Measurements from ENCODE around the gene TBX4.

Gene TBX4

DNA sequence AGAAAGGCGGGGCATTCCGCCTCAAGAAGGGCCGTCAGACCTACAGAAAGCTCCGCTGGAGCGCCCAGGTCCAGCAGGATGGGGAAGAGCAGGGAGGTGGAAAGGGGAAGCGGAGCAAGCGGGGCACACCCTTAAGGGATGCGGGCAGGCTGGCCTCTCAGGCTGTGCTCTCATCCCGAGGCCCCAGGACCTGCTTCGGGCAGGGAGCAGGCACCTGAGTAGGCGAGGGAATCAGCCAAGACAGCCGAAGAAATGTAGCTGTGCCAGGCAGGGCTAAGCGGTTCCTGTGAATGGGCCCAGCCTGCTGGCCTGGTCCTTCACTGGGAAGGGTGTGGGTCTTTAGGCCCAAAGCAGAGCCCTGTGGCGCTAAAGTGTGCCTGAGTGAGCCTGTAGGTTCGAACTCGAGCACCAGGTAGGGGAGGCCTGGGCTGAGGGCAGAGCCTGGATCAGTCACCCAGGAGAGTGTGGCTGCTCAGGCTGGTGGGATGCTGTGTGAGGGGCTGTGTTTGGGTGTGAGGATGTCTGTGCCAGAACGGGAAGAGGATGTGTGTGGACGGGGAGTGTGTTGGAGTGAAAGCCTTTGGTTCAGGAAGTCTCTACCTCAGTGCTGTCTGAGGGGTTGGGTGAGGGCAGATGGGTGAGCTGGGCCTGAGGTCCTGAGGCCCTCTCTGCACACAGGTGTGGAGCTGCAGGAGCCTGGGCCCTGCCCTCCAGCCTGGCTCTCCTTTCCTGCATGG lies 3.3 kb downstream of the TBX4 start:
- no peak for DNase-seq (ENCODE audit: low read depth)
- TF ChIP-seq, protein P1, sequence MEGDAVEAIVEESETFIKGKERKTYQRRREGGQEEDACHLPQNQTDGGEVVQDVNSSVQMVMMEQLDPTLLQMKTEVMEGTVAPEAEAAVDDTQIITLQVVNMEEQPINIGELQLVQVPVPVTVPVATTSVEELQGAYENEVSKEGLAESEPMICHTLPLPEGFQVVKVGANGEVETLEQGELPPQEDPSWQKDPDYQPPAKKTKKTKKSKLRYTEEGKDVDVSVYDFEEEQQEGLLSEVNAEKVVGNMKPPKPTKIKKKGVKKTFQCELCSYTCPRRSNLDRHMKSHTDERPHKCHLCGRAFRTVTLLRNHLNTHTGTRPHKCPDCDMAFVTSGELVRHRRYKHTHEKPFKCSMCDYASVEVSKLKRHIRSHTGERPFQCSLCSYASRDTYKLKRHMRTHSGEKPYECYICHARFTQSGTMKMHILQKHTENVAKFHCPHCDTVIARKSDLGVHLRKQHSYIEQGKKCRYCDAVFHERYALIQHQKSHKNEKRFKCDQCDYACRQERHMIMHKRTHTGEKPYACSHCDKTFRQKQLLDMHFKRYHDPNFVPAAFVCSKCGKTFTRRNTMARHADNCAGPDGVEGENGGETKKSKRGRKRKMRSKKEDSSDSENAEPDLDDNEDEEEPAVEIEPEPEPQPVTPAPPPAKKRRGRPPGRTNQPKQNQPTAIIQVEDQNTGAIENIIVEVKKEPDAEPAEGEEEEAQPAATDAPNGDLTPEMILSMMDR (IDR thresholded peaks at IDR 0.05; ENCODE audit: control insufficient read depth, insufficient read depth, low read depth, low read length, missing control alignments): no peak
- no peak overlapping the region for H3K4me3 ChIP-seq (ENCODE audit: control insufficient read depth, low read depth, low read length)

DNA sequence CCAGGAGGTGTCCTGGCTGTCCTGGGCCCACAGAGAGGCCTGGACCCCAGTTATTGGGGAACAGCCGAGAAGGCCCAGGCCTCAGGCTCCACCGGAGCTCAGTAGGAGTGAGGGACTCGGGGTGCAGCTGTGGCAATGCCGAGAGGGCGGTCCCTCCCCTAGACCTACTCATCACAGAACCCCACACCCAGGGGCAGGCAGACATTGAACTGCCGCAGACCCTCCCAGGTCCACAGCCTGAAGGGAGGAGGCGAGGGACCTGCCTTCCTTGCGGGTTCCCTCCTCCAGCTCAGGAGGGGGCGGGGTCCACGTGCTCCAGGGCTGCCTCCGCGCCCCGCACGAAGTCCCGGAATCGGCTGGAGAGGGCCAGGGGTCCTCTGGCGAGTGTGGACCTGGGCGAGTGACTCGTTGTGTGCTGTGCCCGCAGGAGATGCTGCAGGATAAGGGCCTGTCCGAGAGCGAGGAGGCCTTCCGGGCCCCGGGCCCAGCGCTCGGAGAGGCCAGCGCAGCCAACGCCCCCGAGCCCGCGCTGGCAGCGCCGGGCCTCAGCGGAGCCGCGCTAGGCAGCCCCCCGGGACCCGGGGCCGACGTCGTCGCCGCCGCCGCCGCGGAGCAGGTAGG lies 3.9 kb downstream of the TBX4 start:
- TF ChIP-seq, protein P1 (IDR thresholded peaks at IDR 0.05; ENCODE audit: control insufficient read depth, insufficient read depth, low read depth, low read length, missing control alignments): no peak
- H3K4me3 ChIP-seq (ENCODE audit: control insufficient read depth, low read depth, low read length): no peak overlapping the region
- DNase-seq (ENCODE audit: low read depth): no peak

DNA sequence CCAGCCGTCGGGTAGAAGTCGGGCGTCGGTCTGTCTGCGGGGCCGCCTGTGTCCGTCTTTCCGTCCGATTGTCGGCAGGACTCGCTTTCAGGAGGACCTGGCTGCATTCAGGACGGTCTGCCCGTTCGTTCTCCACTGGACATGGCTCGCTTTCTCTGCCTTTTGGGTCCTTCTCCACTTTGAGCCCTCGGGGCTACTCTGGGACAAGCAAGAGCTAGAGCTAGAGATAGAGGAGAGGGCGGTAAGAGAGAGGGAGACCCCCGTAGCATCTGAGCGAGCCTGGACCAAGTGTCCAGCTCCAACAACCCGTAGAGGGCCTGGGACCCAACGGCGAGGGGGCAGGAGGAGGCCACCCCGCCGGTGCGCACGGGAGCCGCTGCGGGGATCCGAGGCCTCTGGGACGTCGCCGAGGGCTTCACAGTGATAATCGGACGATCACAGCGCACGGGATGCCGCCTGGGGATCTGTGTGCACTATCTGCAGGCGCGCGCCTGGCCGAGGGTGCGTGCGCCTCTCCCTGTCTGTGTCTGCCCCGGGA lies 4.5 kb downstream of the TBX4 start:
- TF ChIP-seq, protein P1 (IDR thresholded peaks at IDR 0.05; ENCODE audit: control insufficient read depth, insufficient read depth, low read depth, low read length, missing control alignments): no peak
- no peak overlapping the region for H3K4me3 ChIP-seq (ENCODE audit: control insufficient read depth, low read depth, low read length)
- no peak for DNase-seq (ENCODE audit: low read depth)

DNA sequence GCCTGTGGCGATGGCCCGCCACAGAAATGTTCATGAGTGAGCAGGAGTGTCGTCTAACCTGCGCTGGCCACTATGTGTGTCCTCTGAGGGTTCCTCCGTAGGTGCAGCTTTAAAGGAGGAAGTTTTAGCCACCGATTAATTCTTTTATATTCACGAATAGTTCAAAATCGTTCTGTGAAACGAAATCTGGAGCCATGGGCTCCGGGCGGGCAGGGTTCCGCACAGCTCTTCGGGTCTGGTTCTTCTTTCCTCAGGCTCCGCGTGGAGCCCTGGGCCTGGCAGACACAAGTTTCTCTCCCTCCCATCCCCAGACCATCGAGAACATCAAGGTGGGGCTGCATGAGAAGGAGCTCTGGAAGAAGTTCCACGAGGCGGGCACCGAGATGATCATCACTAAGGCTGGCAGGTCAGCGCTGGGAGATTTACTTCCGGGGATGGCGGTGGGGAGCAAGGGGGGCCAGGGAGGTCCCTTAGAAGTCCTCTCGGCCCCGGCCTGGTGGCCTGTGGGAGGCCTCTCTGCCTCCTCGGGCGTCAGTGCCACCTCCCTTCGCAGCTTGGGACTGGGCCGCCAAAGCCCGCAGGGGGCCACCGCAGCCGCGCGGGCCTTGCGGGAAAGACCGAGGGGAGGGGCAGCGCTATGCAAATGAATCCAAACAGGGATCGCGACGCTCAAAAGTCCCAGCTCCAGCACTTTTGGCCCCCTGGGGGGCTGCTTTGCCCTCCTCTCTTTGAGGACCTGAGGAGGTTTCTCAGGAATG lies 5.2 kb downstream of the TBX4 start:
- no peak for DNase-seq (ENCODE audit: low read depth)
- H3K4me3 ChIP-seq (ENCODE audit: control insufficient read depth, low read depth, low read length): no peak overlapping the region

DNA sequence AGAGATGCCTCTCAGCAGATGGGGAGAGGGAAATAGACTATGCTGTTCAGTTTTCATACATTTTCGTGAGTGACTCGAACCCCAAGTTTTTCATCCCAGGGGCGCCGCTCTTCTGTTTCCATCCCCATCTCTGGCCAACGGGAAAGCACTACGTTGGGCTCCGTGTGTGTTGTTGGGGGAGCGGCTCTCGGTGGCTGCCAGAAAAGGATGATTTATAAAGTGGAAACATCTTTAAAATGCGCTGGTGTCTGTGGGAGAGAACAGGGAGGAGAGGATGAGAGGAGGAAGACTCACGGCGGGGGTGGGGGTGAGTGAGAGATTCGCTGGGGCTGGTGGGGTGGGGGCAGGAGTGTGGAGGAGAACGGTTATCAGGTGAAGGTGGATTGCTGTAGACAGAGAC lies 5.8 kb downstream of the TBX4 start:
- H3K4me3 ChIP-seq (ENCODE audit: control insufficient read depth, low read depth, low read length): no peak overlapping the region
- no peak for DNase-seq (ENCODE audit: low read depth)
- TF ChIP-seq, protein P1 (IDR thresholded peaks at IDR 0.05; ENCODE audit: control insufficient read depth, insufficient read depth, low read depth, low read length, missing control alignments): no peak

More for the DNA sequence above, 5.2 kb downstream of the TBX4 start:
- TF ChIP-seq, protein P1 (IDR thresholded peaks at IDR 0.05; ENCODE audit: control insufficient read depth, insufficient read depth, low read depth, low read length, missing control alignments): no peak

DNA sequence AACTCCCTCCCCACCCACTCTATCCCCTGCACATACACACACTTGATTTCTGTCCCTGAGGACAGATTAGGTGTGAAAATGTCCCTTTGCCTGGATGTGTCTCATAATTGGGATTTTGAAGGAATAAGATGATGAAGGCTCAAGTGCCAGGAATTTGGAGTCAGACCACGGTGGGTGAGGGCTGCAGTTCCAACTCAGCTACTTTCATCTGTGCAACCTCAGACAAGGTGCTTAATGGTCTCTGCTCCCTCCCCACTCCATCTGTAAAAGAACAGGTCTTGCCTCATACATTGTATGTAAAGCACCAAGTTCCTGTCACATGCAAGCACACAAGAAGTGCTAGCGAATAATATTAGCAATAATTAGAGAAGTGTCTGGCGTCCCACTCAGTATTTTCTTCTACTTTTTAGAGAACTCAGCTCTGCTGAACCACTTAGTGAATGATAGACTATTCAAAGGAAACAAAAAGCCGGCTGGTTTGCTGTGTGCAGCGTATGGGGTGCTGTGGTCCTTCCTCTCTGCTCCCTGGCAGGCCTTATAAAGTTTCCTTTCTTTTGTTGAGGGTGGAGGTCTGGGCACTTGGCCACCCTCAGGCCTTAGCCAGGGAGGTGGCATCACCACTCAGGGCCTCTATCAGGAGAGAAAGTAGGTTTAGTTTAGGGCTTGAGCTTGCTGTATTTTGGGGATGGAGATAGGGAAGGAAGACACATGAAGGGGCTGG lies 6.4 kb downstream of the TBX4 start:
- TF ChIP-seq, protein P1 (IDR thresholded peaks at IDR 0.05; ENCODE audit: control insufficient read depth, insufficient read depth, low read depth, low read length, missing control alignments): no peak
- DNase-seq (ENCODE audit: low read depth): no peak
- no peak overlapping the region for H3K4me3 ChIP-seq (ENCODE audit: control insufficient read depth, low read depth, low read length)

All from AG09309 (cell line).